ENCODE measurements around the gene MPHOSPH10.

DNA sequence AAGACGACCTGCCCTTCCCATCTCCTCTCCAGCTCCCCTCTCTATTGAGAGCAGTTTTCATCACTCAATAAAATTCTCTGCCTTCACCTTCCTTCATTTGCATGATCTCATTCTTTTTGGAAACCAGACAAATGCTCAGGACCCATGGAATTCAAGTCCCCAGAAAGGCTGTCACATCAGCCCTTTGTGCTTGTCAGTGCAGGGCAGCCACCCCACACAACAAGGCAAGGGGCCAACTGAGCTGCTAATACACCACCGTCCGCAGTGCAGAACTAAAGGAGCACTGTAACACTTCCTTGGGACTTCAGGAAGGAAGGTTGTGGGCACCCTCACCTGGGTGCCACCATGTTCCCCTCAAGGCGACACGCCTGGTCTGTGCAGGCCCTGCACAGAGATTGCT, 26.6 kb upstream of the MPHOSPH10 start:
- TF ChIP-seq, protein P1, sequence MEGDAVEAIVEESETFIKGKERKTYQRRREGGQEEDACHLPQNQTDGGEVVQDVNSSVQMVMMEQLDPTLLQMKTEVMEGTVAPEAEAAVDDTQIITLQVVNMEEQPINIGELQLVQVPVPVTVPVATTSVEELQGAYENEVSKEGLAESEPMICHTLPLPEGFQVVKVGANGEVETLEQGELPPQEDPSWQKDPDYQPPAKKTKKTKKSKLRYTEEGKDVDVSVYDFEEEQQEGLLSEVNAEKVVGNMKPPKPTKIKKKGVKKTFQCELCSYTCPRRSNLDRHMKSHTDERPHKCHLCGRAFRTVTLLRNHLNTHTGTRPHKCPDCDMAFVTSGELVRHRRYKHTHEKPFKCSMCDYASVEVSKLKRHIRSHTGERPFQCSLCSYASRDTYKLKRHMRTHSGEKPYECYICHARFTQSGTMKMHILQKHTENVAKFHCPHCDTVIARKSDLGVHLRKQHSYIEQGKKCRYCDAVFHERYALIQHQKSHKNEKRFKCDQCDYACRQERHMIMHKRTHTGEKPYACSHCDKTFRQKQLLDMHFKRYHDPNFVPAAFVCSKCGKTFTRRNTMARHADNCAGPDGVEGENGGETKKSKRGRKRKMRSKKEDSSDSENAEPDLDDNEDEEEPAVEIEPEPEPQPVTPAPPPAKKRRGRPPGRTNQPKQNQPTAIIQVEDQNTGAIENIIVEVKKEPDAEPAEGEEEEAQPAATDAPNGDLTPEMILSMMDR (IDR thresholded peaks at IDR 0.05): no peak
- no peak for TF ChIP-seq POLR2A (IDR thresholded peaks at IDR 0.05)
